HCT116 (cell line): ENCODE measurements around the gene ITPKB. TPM values are rescaled to one million over a fixed set of nuclear protein-coding genes. Genes with fewer than 3 reads are reported as not detected.

ENCODE experiments used
- ATAC-seq: fragments of 200-7000 bp; cut with Tn5 transposase; 2 replicates; pipeline ENCODE4 v1.9.1; 2020; ENCODE audit warnings: mild to moderate bottlenecking, moderate library complexity
- BruUV-seq: library from RNA; stranded (reverse); fragments of 400-500 nt; replicated peaks from 2 replicates; lab custom pipeline; 2021; lab: Mats Ljungman, UMichigan
- CTCF ChIA-PET: fragments of 300-600 bp; sonication (Branson Sonifier 250); formaldehyde crosslinking; loops from one replicate; lab custom pipeline; 2021; ENCODE audit warnings: antibody characterized with exemption; lab: Charles Lee
- POLR2A ChIA-PET: fragments of 300-600, 350-600 bp; sonication (Branson Sonifier 250); formaldehyde crosslinking; loops from one replicate; lab custom pipeline; 2021; ENCODE audit warnings: antibody characterized with exemption; lab: Charles Lee
- RAD21 ChIA-PET, 2 experiments: fragments of 300-600 bp; sonication (Branson Sonifier 250); formaldehyde crosslinking; loops; one replicate each; lab custom pipeline; 2023; ENCODE audit warnings: low total read pairs in 2 of 2; ENCODE audit not compliant: uncharacterized antibody in 2 of 2, unreplicated experiment in 2 of 2, low non-redundant PET in 1 of 2; lab: Charles Lee
- DNase-seq: peaks from one replicate; pipeline ENCODE4 v3.0.0-alpha.2; 2010; ENCODE audit warnings: low read depth, low spot score
- H2AFZ ChIP-seq: fragments of 200-600 bp; shearing (Covaris generic), sonication (generic); 2 replicates; pipeline ENCODE4 v1.6.1; 2017; ENCODE audit warnings: low read depth, mixed run types, mixed read lengths, antibody characterized with exemption, low read length; ENCODE audit not compliant: poor library complexity, severe bottlenecking
- H3K27ac ChIP-seq: 2 replicates; pipeline ENCODE4 v1.5.1; 2012; ENCODE audit warnings: low read depth, low read length
- H3K27me3 ChIP-seq: fragments of 200-600 bp; sonication (generic); 2 replicates; pipeline ENCODE4 v1.6.1; 2016; ENCODE audit warnings: mixed run types, low read length, mixed read lengths; ENCODE audit not compliant: insufficient read depth
- H3K36me3 ChIP-seq, 2 experiments: fragments of 200-500 bp in 1 of 2; fragments of 200-600 bp in 1 of 2; sonication (Bioruptor generic) in 1 of 2; sonication (generic) in 1 of 2; 2 replicates each; pipeline versions ENCODE4 v1.5.1 to v1.6.1; 2014 to 2016; ENCODE audit warnings: low read length in 2 of 2, inconsistent platforms in 1 of 2, mixed read lengths in 1 of 2, mixed run types in 1 of 2; ENCODE audit not compliant: insufficient read depth in 2 of 2, control insufficient read depth in 1 of 2
- H3K4me1 ChIP-seq, 2 experiments: fragments of 200-600 bp in 1 of 2; sonication (generic) in 1 of 2; 2 replicates each; pipeline versions ENCODE4 v1.5.1 to v1.6.1; 2012 to 2017; ENCODE audit warnings: low read length in 2 of 2, inconsistent platforms in 1 of 2, mild to moderate bottlenecking in 1 of 2, mixed read lengths in 1 of 2, mixed run types in 1 of 2, moderate library complexity in 1 of 2; ENCODE audit not compliant: insufficient read depth in 2 of 2, control insufficient read depth in 1 of 2
- H3K4me2 ChIP-seq: fragments of 200-600 bp; sonication (generic); 2 replicates; pipeline ENCODE4 v1.6.1; 2017; ENCODE audit warnings: mixed run types, low read length, mixed read lengths
- H3K4me3 ChIP-seq, 2 experiments: fragments of 200-600 bp in 1 of 2; sonication (generic) in 1 of 2; replicated peaks in 1 of 2; 2 replicates each; pipeline ENCODE4 v1.5.1; 2011 to 2016; ENCODE audit warnings: low read length in 2 of 2, control low read depth in 1 of 2, low read depth in 1 of 2, mild to moderate bottlenecking in 1 of 2, mixed read lengths in 1 of 2, mixed run types in 1 of 2
- H3K79me2 ChIP-seq: fragments of 200-600 bp; sonication (generic); 2 replicates; pipeline ENCODE4 v1.6.1; 2017; ENCODE audit warnings: mild to moderate bottlenecking, mixed run types, low read length, moderate library complexity, mixed read lengths; ENCODE audit not compliant: insufficient read depth
- H3K9ac ChIP-seq: fragments of 200-600 bp; sonication (generic); 2 replicates; pipeline ENCODE4 v1.6.1; 2016; ENCODE audit warnings: low read length, mixed read lengths
- H3K9me2 ChIP-seq: fragments of 200-600 bp; sonication (generic), shearing (Covaris generic); 2 replicates; pipeline ENCODE4 v1.6.1; 2017; ENCODE audit warnings: mixed run types, mild to moderate bottlenecking, moderate library complexity; ENCODE audit not compliant: insufficient read depth
- H3K9me3 ChIP-seq, 2 experiments: fragments of 200-500 bp in 1 of 2; fragments of 200-600 bp in 1 of 2; sonication (Bioruptor generic) in 1 of 2; sonication (generic) in 1 of 2; 2 replicates each; pipeline ENCODE4 v1.6.1; 2014 to 2017; ENCODE audit warnings: low read length in 2 of 2, mixed read lengths in 2 of 2, inconsistent platforms in 1 of 2, low read depth in 1 of 2, mild to moderate bottlenecking in 1 of 2, mixed run types in 1 of 2, moderate library complexity in 1 of 2; ENCODE audit not compliant: control insufficient read depth in 1 of 2, insufficient read depth in 1 of 2
- H4K20me1 ChIP-seq: fragments of 200-600 bp; sonication (generic), shearing (Covaris generic); 2 replicates; pipeline ENCODE4 v1.6.1; 2017; ENCODE audit warnings: mixed run types, mild to moderate bottlenecking, moderate library complexity; ENCODE audit not compliant: insufficient read depth
- ATF3 ChIP-seq: IDR thresholded peaks from 2 replicates; pipeline ENCODE4 v1.6.1; 2012
- CBX3 ChIP-seq: IDR thresholded peaks from 2 replicates; pipeline ENCODE4 v1.6.1; 2012; ENCODE audit warnings: low read depth
- CEBPB ChIP-seq: IDR thresholded peaks from 2 replicates; pipeline ENCODE4 v1.6.1; 2012; ENCODE audit warnings: low read depth
- EZH2phosphoT487 ChIP-seq: fragments of 200-600 bp; IDR thresholded peaks from 2 replicates; pipeline ENCODE4 v1.6.1; 2018; ENCODE audit warnings: antibody characterized with exemption, borderline replicate concordance
- FOSL1 ChIP-seq: IDR thresholded peaks from 2 replicates; pipeline ENCODE4 v1.6.1; 2012; ENCODE audit warnings: low read depth
- JUND ChIP-seq: IDR thresholded peaks from 2 replicates; pipeline ENCODE4 v1.6.1; 2012
- POLR2AphosphoS5 ChIP-seq: IDR thresholded peaks from 2 replicates; pipeline ENCODE4 v1.6.1; 2011; ENCODE audit warnings: mild to moderate bottlenecking, low read depth, low read length, moderate library complexity
- RAD21 ChIP-seq: IDR thresholded peaks from 2 replicates; pipeline ENCODE4 v1.6.1; 2012; ENCODE audit warnings: low read depth, mild to moderate bottlenecking
- TCF7L2 ChIP-seq: IDR thresholded peaks from 2 replicates; pipeline ENCODE4 v1.7.0; 2011; ENCODE audit warnings: borderline replicate concordance, inconsistent platforms; ENCODE audit not compliant: insufficient read depth, insufficient read length; ENCODE audit errors: extremely low read depth
- YY1 ChIP-seq: IDR thresholded peaks from 2 replicates; pipeline ENCODE4 v1.6.1; 2011; ENCODE audit warnings: low read length, low read depth, moderate library complexity, mild to moderate bottlenecking; ENCODE audit not compliant: insufficient replicate concordance; ENCODE audit errors: extremely low read depth
- ZNF274 ChIP-seq: fragments of 200-500 bp; sonication (Bioruptor generic); IDR thresholded peaks from 2 replicates; pipeline ENCODE4 v1.6.1; 2014; ENCODE audit warnings: mild to moderate bottlenecking, low read depth, low read length, inconsistent platforms
- intact Hi-C: fragments of 100-400 bp; cut with micrococcal nuclease; formaldehyde crosslinking; loops from 2 replicates; pipeline ENCODE4 v1.10.0; 2022
- total RNA-seq: library from RNA; stranded (reverse); gene quantifications from one replicate; pipeline ENCODE4 v1.2.1, GENCODE V29; 2021; ENCODE audit not compliant: unreplicated experiment
- TF ChIP-seq, protein P1 (sequence below), 3 experiments: fragments of 200-600 bp in 1 of 3; sonication (generic) in 1 of 3; IDR thresholded peaks in 2 of 3; conservative IDR thresholded peaks in 1 of 3; 2 replicates each; pipeline ENCODE4 v1.5.1; 2012 to 2017; ENCODE audit warnings: low read depth in 2 of 3, low read length in 2 of 3, antibody characterized with exemption in 1 of 3, borderline replicate concordance in 1 of 3, control low read depth in 1 of 3, mild to moderate bottlenecking in 1 of 3, mixed read lengths in 1 of 3, mixed run types in 1 of 3, moderate library complexity in 1 of 3; ENCODE audit not compliant: insufficient read depth in 1 of 3

The ITPKB gene
- total RNA-seq, 1 experiment from 2014 or later, result 4.4 TPM

- no peak for TF ChIP-seq ZNF274
- no peak for TF ChIP-seq RAD21
- TF ChIP-seq CEBPB, result no peak
- TF ChIP-seq, protein P1, sequence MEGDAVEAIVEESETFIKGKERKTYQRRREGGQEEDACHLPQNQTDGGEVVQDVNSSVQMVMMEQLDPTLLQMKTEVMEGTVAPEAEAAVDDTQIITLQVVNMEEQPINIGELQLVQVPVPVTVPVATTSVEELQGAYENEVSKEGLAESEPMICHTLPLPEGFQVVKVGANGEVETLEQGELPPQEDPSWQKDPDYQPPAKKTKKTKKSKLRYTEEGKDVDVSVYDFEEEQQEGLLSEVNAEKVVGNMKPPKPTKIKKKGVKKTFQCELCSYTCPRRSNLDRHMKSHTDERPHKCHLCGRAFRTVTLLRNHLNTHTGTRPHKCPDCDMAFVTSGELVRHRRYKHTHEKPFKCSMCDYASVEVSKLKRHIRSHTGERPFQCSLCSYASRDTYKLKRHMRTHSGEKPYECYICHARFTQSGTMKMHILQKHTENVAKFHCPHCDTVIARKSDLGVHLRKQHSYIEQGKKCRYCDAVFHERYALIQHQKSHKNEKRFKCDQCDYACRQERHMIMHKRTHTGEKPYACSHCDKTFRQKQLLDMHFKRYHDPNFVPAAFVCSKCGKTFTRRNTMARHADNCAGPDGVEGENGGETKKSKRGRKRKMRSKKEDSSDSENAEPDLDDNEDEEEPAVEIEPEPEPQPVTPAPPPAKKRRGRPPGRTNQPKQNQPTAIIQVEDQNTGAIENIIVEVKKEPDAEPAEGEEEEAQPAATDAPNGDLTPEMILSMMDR (IDR thresholded peaks at IDR 0.05 in 2 of 3, conservative IDR thresholded peaks at IDR 0.05 in 1 of 3; ENCODE audit: borderline replicate concordance in 1 of 3, insufficient read depth in 1 of 3, low read depth in 2 of 3, low read length in 2 of 3), result no peak
These were observed 129.1 kb downstream of the ITPKB start (continued) for GRCh38 chr1:226609836-226610455.

DNA sequence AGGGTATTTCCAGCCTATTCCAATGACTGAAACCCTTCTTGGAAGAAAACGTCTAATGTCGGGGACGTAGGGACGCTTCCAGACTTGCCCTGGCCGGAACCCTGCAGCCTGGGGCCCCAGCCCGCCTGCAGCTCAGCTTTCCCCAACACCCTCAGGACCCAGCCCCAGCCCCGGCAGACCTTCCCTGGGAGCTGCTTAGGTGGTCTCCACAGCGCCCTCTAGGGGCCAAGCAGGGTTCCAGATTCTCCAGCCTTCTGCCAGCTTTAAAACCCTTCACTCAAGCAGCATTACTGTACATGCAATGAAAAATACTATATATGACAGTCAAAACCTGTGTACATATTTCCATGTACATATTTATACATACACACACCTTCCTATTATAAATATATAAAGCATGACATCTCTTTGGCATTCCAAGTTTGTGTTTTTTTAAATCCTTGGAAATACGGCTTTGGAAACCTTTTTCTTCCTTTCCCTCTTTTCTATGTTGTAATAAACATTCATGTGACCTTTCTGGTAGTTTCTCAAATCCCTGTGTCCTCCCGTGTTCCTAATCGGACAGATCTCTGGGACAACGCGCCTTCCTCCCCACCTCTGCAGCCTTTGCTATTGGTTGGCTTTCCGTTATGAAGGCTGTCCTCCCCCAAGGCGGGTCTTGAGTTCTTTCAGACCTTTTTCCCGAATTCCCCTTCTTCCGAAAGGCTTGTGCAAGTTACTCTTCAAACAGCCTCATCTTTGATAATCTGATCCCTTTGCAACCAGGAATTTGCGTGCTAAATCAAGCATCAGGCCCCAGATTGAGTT is 130.2 kb downstream of the ITPKB start:
- POLR2A ChIA-PET, result interaction anchor here (0.6 kb wide), 1 partner anchor 218 kb away, joined by 3 read pairs; no protein-coding TSS in a partner anchor
- RAD21 ChIA-PET, result interaction anchor here in 1 of 2 experiments (0.9 kb wide), 1 partner anchor 61 kb away, joined by 3 read pairs; no protein-coding TSS in a partner anchor
- DNase-seq, result peak; percentile 51
- TF ChIP-seq RAD21, result peak; percentile 69
- TF ChIP-seq CEBPB, result no peak
- TF ChIP-seq ATF3, result no peak
- TF ChIP-seq, protein P1 (IDR thresholded peaks at IDR 0.05 in 2 of 3, conservative IDR thresholded peaks at IDR 0.05 in 1 of 3; ENCODE audit: borderline replicate concordance in 1 of 3, insufficient read depth in 1 of 3, low read depth in 2 of 3, low read length in 2 of 3), result peak; percentile 77 to 93 (median 88); a peak in 5 of 6 replicates
- TF ChIP-seq YY1, result no peak
- TF ChIP-seq CBX3, result no peak
- TF ChIP-seq TCF7L2, result no peak
- TF ChIP-seq JUND, result no peak
- TF ChIP-seq FOSL1, result no peak
- no peak for TF ChIP-seq EZH2phosphoT487
- TF ChIP-seq POLR2AphosphoS5, result no peak

More for the DNA sequence above, 130.2 kb downstream of the ITPKB start:
- ATAC-seq, result peak; percentile 91
- no peak overlapping the region for H3K27ac ChIP-seq
- BruUV-seq, result no TSS peak
- no peaks in the 10 kb centered on the region for H3K9me2 ChIP-seq
- no peaks in the 10 kb centered on the region for H4K20me1 ChIP-seq
- no peaks in the 10 kb centered on the region for H3K79me2 ChIP-seq
- no peak overlapping the region for H3K4me3 ChIP-seq
- CTCF ChIA-PET, result interaction anchor here (0.7 to 1.8 kb wide), 13 partner anchors 9 to 832 kb away, joined by 3 to 12 read pairs (median 4); partner anchors contain the start of gene PARP1
- no peaks in the 10 kb centered on the region for H3K36me3 ChIP-seq
- no peaks in the 10 kb centered on the region for H3K4me1 ChIP-seq
- no peaks in the 10 kb centered on the region; the same call in 1 of the 2 replicates for H3K27me3 ChIP-seq
- intact Hi-C loops, result loop anchor here (1.0 kb wide), 2 partner anchors 62 to 185 kb away; no protein-coding TSS in a partner anchor
- no peak overlapping the region for H3K9ac ChIP-seq
- H3K9me3 ChIP-seq, result no peaks in the 10 kb centered on the region
- no peak overlapping the region for H3K4me2 ChIP-seq
- H2AFZ ChIP-seq, result no peak overlapping the region
